HG02678 (cell line): Measurements from ENCODE around the gene HOXD11.
A peak's percentile ranks its signal among the peaks of the same experiment; 100 is the strongest.

Experiments
- ATAC-seq: cut with Tn5 transposase; IDR thresholded peaks from one replicate; pipeline ENCODE4 v1.9.1; 2021; ENCODE audit warnings: mild to moderate bottlenecking, moderate library complexity; ENCODE audit not compliant: unreplicated experiment

HOXD11 gene

DNA sequence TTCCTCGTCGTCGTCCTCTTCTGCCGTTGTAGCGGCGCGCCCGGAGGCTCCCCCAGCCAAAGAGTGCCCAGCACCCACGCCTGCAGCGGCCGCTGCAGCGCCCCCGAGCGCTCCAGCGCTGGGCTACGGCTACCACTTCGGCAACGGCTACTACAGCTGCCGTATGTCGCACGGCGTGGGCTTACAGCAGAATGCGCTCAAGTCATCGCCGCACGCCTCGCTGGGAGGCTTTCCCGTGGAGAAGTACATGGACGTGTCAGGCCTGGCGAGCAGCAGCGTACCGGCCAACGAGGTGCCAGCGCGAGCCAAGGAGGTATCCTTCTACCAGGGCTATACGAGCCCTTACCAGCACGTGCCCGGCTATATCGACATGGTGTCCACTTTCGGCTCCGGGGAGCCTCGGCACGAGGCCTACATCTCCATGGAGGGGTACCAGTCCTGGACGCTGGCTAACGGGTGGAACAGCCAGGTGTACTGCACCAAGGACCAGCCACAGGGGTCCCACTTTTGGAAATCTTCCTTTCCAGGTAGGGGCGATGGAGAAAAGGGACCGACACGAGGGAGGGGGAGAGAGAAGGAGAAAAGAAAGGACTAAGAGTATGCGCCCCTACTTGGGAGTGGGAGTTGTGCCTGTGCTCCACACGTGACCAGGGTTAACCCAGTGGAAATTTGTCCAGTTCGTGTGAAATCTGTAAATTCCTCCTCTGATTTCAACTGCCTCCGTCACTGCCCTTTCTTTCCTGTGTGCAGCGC is 13.8 kb upstream of the HOXD11 start:
- no peak for ATAC-seq

DNA sequence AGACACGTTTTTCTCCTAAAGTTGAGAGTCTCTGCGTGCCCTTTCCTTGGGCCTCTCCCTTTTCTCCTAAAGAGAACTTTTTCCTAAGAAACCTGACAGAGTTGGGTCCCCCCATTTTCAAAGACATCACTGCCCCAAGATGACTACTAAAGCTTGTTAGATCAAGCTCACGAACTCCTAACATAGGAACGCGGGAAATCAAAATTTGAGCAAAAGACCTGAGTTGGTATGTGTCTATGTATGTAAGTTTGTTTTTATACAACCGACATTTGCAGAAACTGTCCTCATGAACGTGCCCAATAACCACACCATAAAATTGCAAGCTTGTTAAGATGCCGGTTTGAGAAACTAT is 13.2 kb upstream of the HOXD11 start:
- ATAC-seq = no peak

DNA sequence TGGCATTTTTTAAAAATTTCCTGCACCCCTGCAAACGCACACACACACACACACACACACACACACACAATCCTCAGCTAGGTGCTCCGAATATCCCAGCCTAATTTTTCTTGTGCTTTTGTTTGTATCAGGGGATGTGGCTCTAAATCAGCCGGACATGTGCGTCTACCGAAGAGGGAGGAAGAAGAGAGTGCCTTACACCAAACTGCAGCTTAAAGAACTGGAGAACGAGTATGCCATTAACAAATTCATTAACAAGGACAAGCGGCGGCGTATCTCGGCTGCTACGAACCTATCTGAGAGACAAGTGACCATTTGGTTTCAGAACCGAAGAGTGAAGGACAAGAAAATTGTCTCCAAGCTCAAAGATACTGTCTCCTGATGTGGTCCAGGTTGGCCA is 12.7 kb upstream of the HOXD11 start:
- ATAC-seq = no peak

DNA sequence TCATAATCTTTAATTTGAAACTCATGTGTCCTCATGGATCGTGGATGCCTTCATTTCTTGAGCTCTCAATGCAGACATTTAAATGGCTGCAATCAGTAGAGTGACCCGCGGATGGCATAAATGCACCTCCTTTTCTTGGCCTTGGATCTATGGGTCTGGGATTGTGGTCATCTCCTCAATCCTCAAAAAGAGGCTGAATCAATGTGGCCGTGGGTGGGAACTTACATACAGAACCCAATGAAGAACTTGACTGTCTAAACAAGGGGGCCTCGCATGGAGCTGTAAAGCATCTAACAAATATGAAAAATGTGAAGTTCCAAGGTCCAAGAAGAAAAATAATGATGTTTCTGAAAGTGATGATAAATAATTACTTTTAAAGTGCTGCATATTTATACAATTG is 11.7 kb upstream of the HOXD11 start:
- ATAC-seq = no peak

DNA sequence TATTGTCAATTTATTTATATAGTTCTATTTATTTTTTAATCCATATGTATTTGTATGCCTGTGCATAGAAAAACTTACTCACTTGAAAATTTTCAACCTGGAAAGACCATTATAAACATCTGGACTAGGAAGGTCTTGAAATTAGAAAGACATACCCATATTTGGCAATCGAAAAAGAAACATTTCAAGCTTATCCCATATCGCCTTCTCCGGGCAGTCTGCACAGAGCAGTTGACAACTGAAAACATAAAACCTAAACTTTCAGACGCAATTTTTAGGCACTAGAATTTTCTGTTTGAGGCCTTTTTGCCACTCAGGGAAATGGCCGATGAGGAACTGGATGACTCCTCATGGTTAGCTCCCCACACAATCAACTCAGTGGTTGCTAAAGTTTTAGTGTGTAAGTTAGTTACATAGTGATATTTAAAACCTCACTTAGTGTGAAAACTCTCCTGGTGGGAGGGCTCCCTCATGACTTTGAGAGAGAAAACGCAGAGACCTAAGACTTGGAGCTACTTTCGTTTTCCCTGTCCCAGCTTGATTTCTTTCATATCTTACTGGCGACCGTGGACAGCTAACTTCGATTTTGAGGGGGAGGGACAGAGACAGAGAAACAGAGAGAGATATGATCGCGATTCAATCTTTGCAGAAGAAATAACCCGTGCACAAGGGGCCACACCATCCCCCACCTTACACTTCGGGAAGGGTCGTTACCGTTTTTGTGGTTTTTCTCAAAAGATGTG is 10.7 kb upstream of the HOXD11 start:
- ATAC-seq = no peak

DNA sequence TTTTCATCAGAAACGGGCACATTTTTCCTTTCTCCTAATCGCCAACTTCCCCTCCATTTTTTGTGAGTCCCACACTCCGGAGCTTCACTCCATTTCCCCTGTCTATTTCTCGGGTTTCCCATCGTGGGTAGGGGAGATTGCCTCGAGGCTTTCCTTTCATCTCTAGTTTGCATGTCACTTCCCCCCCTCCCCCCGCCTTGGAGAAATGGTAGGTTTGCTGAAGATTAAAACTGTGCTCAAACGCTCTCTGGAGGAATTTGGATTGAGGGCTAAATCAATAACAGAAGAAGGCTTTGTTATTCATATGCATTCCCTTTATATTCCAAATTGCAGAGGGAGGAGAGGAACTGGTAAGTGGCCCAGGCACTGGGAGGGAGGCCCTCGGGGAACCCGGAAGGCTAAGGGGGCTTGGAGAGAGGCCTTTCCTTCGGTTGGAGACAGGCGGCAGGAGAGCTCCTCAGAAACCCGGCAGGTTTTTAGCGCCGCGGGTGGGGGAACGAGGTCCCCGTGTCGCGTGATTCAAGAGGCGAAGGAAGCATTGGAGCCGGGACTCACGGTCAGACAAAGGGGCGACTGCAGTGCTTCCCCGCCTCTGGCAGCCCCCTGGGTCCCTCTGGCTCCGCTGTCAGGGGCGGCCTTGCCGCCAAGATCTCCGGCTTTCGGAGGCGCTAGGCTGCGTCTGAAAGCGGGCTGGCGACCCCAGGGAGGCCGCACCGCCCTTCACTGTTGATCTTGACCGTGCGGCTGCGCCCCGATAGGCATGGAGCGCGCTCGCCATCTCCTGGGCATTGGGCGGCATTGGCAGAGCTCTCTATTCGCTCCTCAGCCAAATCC is 9.9 kb upstream of the HOXD11 start:
- peak; percentile 89 for ATAC-seq

DNA sequence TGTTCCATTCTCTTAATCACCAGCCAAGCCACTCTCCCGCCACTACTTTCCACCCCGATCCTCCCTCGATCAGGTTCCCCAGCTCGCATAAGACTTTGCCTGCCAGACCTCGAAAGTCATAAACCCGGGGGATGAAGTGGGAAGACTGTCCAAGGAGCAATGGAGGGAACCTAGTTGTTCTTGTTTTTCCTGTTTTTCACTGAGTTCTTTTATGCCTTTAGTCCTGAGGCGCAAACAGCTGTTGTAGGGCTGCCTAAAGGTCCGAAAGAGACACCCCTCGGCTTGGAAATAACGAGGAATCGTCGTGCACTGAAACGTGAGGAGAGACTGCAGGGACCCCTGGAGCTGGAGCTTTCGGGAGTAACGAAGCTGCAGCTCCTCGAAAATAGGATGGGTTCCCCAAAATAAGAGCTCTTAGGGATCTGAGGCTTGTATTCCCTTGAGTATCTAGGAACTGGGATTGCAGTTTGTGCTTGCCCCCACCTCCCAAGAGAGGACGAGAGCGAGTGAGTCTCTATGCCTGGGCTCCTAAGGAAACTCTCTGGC is 9.2 kb upstream of the HOXD11 start:
- ATAC-seq = no peak

DNA sequence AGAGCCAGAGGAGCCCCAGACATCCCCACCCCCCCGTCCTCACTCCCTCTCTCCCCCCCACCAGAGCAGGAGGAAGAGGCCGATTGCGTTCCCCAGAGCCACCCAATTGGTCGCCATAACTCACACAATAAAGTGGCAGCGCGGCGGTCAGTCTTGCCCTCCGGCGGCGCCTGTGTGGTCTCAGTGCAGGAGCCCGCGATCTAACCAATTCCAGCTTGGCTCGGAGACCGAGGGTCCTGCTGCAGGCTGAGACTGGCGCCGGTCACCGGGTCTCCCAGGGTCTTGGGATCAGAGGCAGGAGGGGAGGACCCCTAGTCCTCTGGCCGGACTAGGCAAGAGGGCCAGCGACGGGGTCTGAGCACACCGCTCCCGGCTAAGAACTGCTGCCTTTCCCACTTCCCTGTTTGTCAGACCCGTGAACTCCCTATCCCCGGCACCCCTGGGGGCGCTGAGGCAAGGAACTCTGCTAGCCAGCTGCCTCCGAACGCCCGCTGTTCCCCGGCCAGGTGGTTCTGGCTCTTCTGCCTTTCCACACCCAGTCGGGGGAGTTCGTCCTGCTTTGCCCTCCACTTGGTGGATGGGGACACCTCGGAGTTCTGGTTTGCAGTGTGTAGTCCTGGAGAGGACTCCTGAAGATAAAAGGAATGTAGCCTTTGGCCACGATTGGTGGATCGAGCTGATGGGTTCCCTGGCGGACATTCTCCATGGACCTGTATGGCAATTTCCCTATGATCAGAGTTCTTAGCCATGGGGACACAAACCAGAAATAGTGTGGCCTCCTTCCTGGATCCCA is 8.5 kb upstream of the HOXD11 start:
- no peak for ATAC-seq

DNA sequence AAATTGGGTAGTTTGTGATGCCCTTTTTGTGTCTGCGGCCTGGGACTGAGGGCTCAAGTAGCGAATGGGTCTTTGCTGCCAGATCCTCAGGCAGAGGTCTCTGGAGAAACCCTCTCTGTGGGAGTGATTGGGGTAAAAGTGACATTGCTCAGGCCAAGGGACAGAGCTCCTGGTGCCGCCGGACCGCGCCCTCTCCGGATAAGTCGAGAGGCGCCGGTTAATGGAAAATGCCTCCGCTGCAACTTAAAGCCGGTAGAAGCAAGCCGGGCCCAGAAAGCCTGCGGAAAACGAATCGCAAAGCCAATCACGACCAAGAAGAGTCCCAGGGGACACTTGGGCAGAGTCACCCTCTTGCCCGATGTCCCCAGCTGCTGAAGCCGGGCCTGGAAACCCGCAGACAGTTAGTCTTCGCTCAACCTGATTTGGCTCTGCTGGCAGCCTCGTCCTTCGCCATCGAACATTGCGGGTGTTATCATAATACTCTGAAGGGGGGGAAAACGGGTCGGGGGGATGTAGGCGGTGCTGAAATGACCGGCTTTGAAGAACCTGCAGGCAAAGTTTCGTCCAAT is 7.8 kb upstream of the HOXD11 start:
- no peak for ATAC-seq

DNA sequence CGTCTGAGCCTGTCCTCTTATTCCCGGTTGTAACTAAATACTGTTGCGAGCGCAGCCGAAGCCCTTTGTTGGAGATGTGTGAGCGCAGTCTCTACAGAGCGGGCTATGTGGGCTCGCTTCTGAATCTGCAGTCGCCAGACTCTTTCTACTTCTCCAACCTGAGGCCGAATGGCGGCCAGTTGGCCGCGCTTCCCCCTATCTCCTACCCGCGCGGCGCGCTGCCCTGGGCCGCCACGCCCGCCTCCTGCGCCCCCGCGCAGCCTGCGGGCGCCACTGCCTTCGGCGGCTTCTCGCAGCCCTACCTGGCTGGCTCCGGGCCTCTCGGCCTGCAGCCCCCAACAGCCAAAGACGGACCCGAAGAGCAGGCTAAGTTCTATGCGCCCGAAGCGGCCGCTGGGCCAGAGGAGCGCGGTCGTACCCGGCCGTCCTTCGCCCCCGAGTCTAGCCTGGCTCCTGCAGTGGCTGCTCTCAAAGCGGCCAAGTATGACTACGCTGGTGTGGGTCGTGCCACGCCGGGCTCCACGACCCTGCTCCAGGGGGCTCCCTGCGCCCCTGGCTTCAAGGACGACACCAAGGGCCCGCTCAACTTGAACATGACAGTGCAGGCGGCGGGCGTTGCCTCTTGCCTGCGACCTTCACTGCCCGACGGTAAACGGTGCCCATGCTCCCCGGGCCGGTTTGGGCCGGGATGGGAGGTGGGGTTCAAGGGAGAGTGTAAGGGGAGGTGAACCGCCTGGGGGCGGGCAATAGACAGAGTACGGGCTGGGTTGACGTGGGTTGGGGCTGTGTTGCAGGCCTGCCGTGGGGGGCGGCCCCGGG is 7.1 kb upstream of the HOXD11 start, which contains the start of gene HOXD12:
Gene HOXD12, plus strand, starts transcription at position 68 of the 819 bp plus-strand sequence. Its CDS starts 7 bp downstream, at position 75.
- no peak for ATAC-seq

DNA sequence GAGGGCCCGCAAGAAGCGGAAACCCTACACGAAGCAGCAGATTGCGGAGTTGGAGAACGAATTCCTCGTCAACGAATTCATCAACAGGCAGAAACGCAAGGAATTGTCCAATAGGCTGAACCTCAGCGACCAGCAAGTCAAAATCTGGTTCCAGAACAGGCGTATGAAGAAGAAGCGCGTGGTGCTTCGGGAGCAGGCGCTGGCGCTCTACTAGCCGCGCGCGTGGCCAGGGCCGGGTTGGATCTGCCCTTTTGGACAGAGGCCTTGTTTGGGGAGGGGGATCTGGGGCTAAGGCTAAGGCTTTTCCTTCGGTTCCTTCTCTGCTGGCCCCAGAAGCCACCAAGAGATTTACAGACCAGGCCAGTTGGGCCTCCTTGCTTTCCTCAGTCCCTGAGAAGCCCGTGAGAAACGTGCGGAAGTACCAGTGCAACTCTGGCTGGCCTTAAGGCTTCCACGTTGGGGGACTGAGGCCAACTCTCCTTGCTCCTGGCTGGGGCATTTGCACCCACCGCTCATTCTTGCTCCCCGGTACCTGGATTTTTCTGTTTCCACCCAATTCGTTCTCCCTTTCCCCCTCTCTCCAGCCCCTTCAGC is 6.4 kb upstream of the HOXD11 start:
- ATAC-seq = no peak

DNA sequence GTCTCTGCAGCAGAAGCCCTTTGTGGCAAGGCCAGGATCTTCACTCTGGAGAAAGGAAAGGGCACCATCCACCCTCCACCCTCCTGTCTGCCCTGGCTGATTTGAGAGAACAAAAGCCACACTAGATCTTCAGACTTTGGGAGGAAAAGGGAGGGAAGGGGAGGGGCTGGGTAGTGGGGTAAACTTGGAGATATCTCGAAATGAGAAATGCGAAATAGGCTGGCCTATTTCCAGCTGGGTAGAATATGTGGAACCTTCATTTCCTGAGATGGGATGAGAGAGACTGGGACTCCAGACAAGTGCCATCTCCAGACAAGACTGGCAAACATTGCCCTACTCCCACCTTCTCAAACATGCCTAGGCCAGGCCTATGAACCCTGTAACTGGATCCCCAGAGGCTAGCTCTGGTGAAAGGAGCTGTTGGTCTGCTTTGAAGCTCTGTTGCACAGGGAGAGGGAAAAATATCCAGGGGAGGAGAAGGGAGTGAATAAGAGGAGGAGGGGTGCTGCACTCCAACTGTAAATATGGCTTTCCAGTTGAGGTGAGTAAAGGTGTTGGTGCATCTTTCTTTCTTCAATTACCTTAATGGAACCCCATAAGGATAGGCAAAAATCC is 5.8 kb upstream of the HOXD11 start:
- ATAC-seq = no peak

DNA sequence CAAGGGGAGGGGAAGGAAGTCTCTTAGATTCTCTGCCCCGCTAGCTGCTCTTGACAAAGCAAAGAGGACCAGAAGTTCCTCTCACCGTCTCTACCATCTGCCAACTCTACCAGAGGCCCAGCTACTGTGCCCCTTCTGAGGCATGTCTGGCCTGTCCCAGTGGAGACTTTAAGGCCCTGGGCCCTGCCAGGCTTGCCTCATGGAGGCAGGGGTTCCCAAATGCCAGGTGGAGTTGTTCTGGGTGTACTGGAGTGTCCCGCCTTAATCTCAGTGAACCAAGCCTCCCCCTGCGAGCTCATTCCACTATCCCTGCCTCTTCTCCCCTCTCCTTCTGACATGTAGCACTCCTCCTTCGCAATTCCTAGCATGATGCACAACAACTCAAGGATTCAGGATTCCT is 5.2 kb upstream of the HOXD11 start:
- no peak for ATAC-seq

DNA sequence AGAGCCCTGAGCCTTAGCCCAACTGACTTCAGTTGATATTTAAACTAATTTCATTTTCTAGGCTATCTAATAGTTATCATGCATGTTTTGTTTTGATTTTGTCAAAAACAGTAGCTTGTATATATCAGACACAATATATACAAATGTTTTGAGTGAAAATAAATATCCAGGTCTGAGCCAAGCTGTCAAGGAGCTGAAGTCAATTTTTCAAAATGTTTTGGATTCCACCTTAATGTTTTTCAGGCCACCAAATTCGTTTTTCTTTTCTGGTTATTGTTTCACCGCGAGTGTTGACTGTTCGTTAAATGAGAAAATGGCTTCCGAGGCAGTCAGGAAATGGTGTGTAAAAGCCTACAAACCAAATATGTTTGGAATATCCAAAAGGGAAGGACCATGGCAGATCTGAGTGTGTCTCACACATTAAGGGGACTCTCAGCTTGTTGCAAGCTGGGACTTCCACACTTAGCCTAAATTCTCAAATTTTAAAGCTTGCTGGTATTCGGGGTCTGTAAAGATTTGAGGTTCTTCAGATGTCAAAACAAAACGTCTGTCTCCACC is 4.7 kb upstream of the HOXD11 start:
- ATAC-seq = no peak

DNA sequence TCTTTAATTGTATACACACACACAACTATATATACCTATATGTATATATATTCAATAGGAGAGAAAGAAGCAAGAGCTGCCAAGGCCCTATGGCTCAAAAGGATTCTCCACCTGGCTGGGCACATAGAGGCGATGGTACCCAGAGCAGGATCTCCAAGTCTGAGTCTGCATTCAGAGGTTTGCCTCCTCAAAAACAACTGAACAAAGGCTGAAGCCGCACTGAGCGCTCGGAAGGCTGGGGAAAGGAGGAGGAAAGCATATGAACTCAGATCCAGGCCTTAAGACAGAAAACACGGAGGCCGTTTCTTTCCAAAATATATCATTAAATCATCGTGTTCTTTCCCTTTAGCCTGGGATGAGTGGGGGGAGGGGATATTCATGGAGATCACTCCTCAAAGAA is 3.9 kb upstream of the HOXD11 start:
- ATAC-seq = no peak

DNA sequence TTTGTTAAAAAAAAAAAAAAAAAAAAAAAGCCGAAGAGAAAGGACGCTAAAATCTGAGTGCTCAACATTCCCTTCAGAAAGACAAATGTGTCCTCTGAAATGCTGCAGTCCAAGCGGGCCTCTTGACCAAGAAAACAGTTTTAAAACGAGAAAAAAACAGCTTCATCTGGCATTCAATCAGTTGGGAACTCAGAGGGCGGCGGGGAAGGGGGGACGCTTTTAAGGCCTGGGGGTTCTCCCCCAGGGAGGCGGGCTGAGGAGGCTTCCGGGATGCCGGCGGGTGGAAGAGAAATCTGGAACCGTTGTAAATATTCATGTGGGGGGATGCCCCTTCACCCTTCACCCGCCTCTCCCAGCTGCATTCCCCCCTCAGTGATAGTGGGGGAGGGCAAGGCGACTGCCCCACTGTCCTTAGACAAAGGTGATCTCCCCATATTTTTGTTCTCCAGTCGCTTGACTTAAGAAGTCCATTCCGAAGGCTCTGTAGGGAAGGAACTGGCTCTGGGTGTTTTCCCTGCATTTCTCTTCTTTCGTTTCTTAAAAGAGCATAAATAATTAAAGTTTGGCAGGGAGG is 3.3 kb upstream of the HOXD11 start:
- no peak for ATAC-seq

DNA sequence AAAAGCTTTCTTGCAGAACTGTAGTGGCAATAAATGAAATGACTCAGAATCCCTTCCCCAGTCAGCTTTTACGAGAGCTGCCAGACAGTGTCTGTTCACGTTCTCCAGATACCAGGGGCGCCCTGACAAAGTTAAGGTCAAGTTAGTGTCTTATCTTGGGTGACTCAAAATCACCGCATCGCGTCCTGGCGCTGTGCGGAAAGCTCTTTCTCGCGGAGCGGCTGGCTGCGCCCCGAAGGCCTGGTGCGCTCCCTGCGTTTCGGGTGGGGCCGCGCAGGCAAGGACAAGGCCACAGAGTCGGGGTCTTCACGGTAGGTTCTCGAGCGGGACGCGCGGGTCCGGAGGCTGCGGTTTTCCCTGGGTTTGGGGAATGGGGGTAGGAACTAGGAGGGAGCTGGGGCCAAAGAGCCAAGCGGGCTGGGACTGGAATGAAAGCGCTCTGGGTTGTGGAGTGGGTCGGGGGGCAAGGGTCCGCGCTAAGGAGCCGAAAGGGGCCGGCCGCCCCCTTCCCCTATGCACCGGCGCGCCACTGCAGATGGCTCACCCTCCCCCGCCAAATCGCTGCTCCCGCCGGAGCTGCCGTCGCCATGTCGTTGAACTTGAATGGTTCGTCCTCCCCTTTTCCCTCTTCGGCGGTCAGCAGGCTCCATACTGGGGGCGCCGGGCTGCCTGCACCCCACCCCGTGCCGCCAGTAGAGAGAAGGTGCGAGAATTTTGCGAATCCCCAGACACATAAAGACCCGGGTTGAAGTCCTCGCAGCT is 2.6 kb upstream of the HOXD11 start:
- ATAC-seq = no peak
